A204.1 (cell line): Measurements from ENCODE around the gene ITGB7.

Experiments
- FAIRE-seq: peaks from 2 replicates; lab custom pipeline; 2012; peaks lifted over from hg19 to GRCh38; lab: Jason Lieb, UNC

The ITGB7 gene

GRCh38 chr12:53196486-53196885 lies 10.6 kb downstream of the ITGB7 start:
- FAIRE-seq: no peak

GRCh38 chr12:53195516-53196420 lies 11.3 kb downstream of the ITGB7 start:
- no peak for FAIRE-seq

GRCh38 chr12:53194973-53195372 lies 12.1 kb downstream of the ITGB7 start:
- FAIRE-seq: no peak

- FAIRE-seq: no peak
Measured at GRCh38 chr12:53193985-53194716, 12.9 kb downstream of the ITGB7 start.

- FAIRE-seq: no peak
Measured at GRCh38 chr12:53193040-53193439, 14.0 kb downstream of the ITGB7 start.

- no peak for FAIRE-seq
Measured at GRCh38 chr12:53192531-53193021, 14.5 kb downstream of the ITGB7 start.

GRCh38 chr12:53191885-53192530 lies 15.0 kb downstream of the ITGB7 start:
- FAIRE-seq: no peak

- no peak for FAIRE-seq
Measured at GRCh38 chr12:53191096-53191884, 15.8 kb downstream of the ITGB7 start.

GRCh38 chr12:53190108-53190729 lies 16.8 kb downstream of the ITGB7 start:
- no peak for FAIRE-seq

GRCh38 chr12:53187145-53187899 lies 19.7 kb downstream of the ITGB7 start:
- FAIRE-seq: no peak

- FAIRE-seq: no peak
Measured at GRCh38 chr12:53186745-53187144, 20.3 kb downstream of the ITGB7 start.

GRCh38 chr12:53185582-53186153 lies 21.4 kb downstream of the ITGB7 start:
- FAIRE-seq: no peak

GRCh38 chr12:53184828-53185227 lies 22.2 kb downstream of the ITGB7 start:
- FAIRE-seq: no peak

- FAIRE-seq: no peak
Measured at GRCh38 chr12:53182903-53183302, 24.1 kb downstream of the ITGB7 start.

- FAIRE-seq: no peak
Measured at GRCh38 chr12:53181935-53182334, 25.1 kb downstream of the ITGB7 start.

- FAIRE-seq: no peak
Measured at GRCh38 chr12:53180931-53181645, 26.0 kb downstream of the ITGB7 start.

- no peak for FAIRE-seq
Measured at GRCh38 chr12:53180220-53180930, 26.7 kb downstream of the ITGB7 start, which contains the start of the genes CSAD and ZNF740. Gene CSAD, minus strand, starts transcription at chr12:53180925. Its CDS starts 7,455 bp downstream, at chr12:53173470. Gene ZNF740, plus strand, starts transcription at chr12:53180722. Its CDS starts 1,262 bp downstream, at chr12:53181984.

- no peak for FAIRE-seq
Measured at GRCh38 chr12:53179687-53180219, 27.3 kb downstream of the ITGB7 start.
